Astrocyte of the spinal cord (primary cell): Measurements from ENCODE around the gene LMNB1.

Experiments used
- DNase-seq: peaks from one replicate; pipeline ENCODE4 v3.0.0; 2011; ENCODE audit warnings: low read depth, low spot score
- H3K4me3 ChIP-seq: 2 replicates; pipeline ENCODE4 v1.5.1; 2011; ENCODE audit warnings: low read depth, mild to moderate bottlenecking, low read length, moderate library complexity
- in situ Hi-C: cut with HindIII; loops from 2 replicates; pipeline ENCODE4 v1.10.0; 2017; ENCODE audit warnings: low sequenced_read_pairs
- TF ChIP-seq, protein P1 (sequence below): IDR thresholded peaks from 2 replicates; pipeline ENCODE4 v1.5.1; 2012; ENCODE audit warnings: low read depth, mild to moderate bottlenecking, low read length, inconsistent platforms

Gene LMNB1

DNA sequence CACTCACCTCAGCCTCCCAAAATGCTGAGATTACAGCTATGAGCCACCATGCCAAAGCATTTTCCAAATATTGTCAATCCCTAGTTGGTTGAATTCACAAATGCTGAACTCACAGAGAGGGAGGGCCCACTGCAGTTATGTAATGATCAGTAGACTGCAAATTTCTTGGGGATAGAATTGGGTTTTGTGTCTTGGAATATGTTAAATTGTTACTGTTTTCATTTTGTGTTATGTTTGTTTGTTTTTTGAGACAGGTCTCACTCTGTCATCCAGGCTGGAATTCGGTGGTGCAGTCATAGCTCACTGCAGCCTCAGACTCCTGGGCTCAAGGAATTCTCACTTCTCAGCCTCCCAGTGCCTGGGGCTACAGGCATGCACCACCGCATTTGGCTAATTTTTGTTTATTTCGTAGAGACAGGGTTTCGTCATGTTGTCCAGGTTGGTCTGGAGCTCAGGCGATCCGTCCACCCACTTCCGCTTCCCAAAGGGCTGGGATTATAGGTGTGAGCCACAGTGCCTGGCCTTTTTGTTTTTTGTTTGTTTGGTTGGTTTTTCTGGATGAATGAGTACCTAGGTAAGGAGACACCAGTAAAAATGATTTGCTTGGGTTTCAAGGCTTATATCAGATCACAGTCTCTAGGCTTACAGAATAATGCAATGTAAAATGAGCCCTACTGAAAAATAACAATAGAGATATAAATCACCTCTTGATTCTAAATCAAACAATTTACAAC is 31.5 kb upstream of the LMNB1 start:
- TF ChIP-seq, protein P1, sequence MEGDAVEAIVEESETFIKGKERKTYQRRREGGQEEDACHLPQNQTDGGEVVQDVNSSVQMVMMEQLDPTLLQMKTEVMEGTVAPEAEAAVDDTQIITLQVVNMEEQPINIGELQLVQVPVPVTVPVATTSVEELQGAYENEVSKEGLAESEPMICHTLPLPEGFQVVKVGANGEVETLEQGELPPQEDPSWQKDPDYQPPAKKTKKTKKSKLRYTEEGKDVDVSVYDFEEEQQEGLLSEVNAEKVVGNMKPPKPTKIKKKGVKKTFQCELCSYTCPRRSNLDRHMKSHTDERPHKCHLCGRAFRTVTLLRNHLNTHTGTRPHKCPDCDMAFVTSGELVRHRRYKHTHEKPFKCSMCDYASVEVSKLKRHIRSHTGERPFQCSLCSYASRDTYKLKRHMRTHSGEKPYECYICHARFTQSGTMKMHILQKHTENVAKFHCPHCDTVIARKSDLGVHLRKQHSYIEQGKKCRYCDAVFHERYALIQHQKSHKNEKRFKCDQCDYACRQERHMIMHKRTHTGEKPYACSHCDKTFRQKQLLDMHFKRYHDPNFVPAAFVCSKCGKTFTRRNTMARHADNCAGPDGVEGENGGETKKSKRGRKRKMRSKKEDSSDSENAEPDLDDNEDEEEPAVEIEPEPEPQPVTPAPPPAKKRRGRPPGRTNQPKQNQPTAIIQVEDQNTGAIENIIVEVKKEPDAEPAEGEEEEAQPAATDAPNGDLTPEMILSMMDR = no peak
- in situ Hi-C loops = no loop called here
- no peak for DNase-seq
- H3K4me3 ChIP-seq = no peak overlapping the region

DNA sequence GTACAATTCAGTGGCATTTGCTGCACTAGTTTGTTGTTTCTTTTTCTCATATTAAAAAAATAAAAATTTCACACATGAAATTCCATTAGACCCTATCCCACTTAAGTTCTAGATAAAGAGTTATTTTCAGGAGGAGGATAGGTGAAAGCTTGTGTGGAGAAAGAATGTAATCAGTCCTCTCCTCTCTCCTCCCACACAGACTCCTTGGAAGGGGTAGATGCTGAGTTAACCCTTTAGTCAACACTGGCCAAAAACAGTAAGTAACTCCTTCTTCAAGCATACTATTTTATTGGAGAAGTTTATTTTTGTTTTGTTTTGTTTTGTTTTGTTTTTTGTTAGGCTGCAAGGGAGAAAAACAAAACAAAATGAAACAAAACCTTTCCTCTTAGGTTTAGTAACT is 30.6 kb upstream of the LMNB1 start:
- in situ Hi-C loops = no loop called here

DNA sequence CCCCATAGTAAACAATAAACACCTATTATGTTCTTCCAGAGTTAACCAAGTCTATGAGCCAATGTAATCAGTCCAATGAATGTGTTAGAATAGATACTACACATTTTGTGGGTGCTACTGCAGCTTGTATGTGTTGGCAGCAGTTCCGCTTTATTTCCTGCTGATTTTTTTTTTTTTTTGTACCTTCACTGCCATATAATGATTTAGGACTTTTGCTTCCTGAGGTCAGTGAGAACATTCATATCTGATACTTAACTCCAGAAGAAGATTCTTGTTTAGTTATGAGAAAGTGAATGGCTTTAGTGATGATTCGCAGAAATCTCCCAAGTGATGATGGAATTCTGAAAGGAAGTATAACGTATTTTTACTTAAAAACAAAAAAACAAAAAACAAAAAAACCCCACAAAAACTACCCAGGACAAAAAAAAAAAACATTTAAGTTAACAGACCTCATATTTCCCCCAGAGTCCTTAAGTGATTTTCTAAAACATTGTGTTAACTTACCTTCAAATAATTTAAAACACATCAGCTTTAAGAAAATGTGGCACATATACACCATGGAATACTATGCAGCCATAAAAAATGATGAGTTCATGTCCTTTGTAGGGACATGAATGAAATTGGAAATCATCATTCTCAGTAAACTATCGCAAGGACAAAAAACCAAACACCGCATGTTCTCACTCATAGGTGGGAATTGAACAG is 24.7 kb upstream of the LMNB1 start:
- in situ Hi-C loops = no loop called here
- H3K4me3 ChIP-seq = no peak overlapping the region
- TF ChIP-seq, protein P1 = no peak
- no peak for DNase-seq

More for the DNA sequence above, 30.6 kb upstream of the LMNB1 start:
- no peak for DNase-seq
- H3K4me3 ChIP-seq = no peak overlapping the region
- TF ChIP-seq, protein P1 = no peak

DNA sequence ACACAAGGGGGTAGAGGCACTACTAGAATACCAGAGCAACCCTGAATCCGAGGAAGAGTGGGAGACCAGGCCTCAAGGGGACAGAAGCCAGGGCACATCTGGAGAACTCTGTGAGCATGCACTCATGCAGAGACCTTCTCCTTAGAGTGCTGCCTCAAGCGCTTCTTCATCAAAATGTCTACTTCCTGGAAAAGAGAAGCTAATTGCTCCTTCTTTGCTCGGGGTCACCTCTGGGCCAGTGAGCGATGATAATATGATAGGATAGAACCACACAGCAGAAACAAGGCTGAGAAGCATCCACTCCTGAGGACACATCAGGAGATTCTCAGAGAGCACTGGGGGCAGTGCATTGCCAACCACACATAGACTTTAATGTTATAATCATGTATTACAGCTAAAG is 23.7 kb upstream of the LMNB1 start:
- DNase-seq = no peak
- TF ChIP-seq, protein P1 = no peak
- H3K4me3 ChIP-seq = no peak overlapping the region
- in situ Hi-C loops = no loop called here

DNA sequence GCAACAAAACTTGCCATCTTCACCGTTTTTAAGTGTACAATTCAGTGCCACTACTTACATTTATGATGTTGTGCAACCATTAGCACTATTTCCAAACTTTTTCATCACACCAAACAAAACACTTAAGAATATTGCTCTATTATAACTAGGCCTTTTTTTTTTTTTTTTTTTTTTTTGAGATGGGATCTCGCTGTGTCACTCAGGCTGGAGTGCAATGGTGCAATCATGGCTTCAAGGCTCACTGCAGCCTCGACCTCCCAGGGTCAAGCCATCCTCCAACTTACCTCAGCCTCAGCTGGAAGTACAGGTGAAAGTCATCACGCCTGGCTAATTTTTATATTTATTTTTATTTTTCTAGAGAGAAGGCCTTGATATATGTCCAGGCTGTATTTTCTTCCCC is 22.3 kb upstream of the LMNB1 start:
- in situ Hi-C loops = no loop called here
- TF ChIP-seq, protein P1 = no peak
- DNase-seq = no peak
- H3K4me3 ChIP-seq = no peak overlapping the region

DNA sequence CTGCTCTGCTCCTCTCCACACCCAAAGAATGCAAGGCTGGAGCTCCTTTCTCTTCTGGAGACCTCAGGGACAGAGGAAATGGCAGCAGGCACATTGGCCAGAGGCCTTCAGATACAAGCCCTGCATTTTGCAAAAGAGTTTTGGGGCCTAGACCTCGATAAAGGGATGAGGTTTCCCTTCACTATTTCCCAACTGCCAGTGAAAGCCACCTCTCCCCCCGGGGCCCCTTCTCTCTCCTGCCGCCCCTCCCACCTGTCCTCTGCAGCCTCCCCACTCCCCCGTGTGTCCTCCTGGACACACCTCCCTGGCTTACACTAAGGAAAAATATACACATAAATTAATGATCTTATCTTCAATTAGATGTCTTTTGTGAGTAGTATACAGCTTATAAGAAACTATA is 21.3 kb upstream of the LMNB1 start:
- TF ChIP-seq, protein P1 = no peak
- no peak for DNase-seq
- in situ Hi-C loops = no loop called here
- H3K4me3 ChIP-seq = no peak overlapping the region
